NCI-H2196 treated with DMSO at 0.1 percent for 48 hours (cell line): ENCODE results near the gene ADAM15.

ENCODE experiments used
- DNase-seq: peaks from one replicate; lab custom pipeline; 2025; ENCODE audit not compliant: unreplicated experiment; lab: John Stamatoyannopoulos, UW

Gene ADAM15

GRCh38 chr1:155083865-155084721 is 33.0 kb downstream of the ADAM15 start:
- peak; percentile 44 for DNase-seq

- peak; percentile 94 for DNase-seq
Measured at GRCh38 chr1:155084722-155085503, 33.8 kb downstream of the ADAM15 start.

- DNase-seq: no peak
Measured at GRCh38 chr1:155085504-155086127, 34.5 kb downstream of the ADAM15 start.

GRCh38 chr1:155086128-155086741 is 35.1 kb downstream of the ADAM15 start:
- DNase-seq: peak; percentile 47

- no peak for DNase-seq
Measured at GRCh38 chr1:155086856-155087535, 35.9 kb downstream of the ADAM15 start.

GRCh38 chr1:155091071-155092051 is 40.2 kb downstream of the ADAM15 start:
- DNase-seq: peak; percentile 44

- no peak for DNase-seq
Measured at GRCh38 chr1:155092131-155092530, 41.0 kb downstream of the ADAM15 start.

- DNase-seq: no peak
Measured at GRCh38 chr1:155092641-155093040, 41.5 kb downstream of the ADAM15 start.

- DNase-seq: peak; percentile 54
Measured at GRCh38 chr1:155093911-155094621, 43.0 kb downstream of the ADAM15 start.

GRCh38 chr1:155094622-155094948 is 43.5 kb downstream of the ADAM15 start:
- no peak for DNase-seq

- no peak for DNase-seq
Measured at GRCh38 chr1:155099331-155099730, 48.2 kb downstream of the ADAM15 start.

- DNase-seq: no peak
Measured at GRCh38 chr1:155103325-155103724, 52.2 kb downstream of the ADAM15 start.

GRCh38 chr1:155104605-155105534 is 53.8 kb downstream of the ADAM15 start:
- no peak for DNase-seq

- DNase-seq: no peak
Measured at GRCh38 chr1:155105604-155106011, 54.5 kb downstream of the ADAM15 start.

- no peak for DNase-seq
Measured at GRCh38 chr1:155106862-155107261, 55.7 kb downstream of the ADAM15 start.

- no peak for DNase-seq
Measured at GRCh38 chr1:155107309-155108264, 56.5 kb downstream of the ADAM15 start.

GRCh38 chr1:155108296-155108695 is 57.2 kb downstream of the ADAM15 start:
- DNase-seq: no peak
